Endothelial cell of hepatic sinusoid (primary cell): Measurements from ENCODE around the gene MTIF3.

ENCODE experiments used
- in situ Hi-C: cut with HindIII; loops from 2 replicates; pipeline ENCODE4 v1.10.0; 2017; ENCODE audit warnings: low sequenced_read_pairs

Gene MTIF3

DNA sequence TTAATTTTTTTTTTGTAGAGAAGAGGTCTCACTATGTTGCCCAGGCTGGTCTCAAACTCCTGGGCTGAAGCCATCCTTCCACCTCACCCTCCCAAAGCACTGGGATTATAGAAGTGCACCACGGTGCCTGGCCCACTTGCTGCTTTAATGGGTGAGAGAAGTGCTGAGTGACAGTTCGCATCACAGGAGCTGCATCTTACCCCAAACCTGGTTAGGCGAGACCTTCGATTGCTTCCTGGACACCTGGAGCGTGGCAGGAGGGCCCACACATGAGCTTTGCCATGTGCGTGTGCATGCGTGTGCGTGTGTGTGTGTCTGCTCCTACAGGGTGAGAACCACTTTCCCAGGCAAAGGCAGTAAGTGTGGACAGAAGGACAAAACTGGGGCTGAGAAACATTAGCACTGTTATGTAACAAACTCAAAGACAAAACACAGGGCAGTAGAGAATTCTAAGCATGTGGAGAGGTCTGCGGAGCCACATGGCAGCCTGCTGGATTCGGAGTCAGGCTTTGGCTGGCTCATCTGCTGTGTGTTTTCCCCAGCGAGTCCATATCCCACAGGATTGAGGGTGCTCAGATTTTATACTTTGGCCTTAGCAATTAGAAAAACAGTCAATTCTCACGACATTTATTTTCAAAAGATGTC, 11.7 kb upstream of the MTIF3 start:
- in situ Hi-C loops = no loop called here

GRCh38 chr13:27455331-27455855, 5.0 kb upstream of the MTIF3 start:
- in situ Hi-C loops = no loop called here

DNA sequence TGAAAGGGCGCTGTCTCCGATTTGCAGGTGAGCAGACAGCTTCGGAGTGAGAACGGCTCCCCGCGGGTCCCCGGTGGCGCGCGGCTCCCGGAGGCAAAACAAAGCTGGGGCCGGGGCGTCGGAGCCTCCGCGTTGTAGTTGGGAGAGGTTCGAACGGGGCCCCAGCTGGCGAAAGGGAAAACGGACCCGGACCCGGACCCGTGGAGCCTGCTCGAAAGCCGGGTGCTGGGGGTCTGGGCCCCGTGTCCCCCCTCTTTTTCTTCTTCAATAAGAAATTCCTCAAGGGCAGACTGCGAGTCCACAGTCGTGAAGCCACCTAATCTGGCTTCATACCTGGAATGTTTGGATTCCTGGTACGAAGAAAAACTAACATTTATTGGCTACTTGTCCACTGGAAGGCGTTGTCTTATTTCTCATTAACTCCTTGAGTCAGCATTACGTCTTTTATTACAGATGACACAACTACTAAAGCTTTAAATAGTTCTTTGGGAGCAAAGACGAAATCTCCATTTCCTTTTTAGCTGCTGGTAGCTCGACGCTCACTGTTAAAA, 632 bp upstream of the MTIF3 start:
- in situ Hi-C loops = no loop called here

- in situ Hi-C loops = no loop called here
Measured at GRCh38 chr13:27449081-27449603, 1.2 kb downstream of the MTIF3 start.

DNA sequence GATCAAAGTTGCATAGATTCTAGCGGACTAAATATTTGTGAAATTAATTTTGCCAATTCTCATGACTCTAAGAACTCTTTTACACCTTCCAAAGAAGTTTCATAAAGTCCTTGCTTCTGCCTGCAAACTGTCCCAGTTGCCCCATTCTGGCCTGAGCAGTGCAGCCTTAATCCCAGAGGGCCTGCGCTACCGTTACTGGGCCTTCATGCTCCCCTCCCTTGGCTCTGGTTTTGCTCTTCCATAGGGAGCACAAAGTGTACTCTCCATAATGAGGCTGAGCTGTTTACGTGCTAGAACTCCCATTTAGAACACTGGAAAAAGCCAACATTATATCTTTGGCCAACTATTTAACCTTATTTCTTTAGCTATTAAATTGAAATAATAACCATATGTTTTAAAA, 2.1 kb downstream of the MTIF3 start:
- in situ Hi-C loops = no loop called here

DNA sequence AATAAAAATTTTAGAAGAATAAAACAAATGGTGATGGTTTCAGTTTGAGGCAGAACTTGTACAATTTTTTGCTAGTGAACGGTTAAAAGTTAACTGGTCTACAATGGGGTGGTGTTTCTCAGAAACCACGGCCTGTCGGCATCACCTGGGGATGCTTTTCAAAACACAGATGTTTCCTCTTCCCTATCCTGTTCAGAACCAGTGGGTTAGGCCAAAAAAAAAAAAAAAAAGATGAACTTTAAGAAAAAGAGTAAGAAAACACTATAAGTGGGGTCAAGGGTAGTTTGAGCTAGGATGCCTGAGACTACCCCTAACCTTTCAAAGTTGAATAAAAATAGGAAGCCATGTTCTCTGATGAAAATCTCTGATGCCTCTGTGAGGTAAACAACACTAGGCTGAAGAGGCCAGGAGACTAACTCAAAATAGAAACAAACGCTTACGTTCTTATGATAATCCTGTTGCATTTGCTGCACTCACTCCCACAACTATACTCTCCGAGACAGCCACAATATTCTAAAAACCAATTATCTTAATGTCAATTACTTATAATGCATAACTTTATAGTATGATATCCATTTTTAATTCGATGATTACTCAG, 3.3 kb downstream of the MTIF3 start:
- in situ Hi-C loops = no loop called here

GRCh38 chr13:27442797-27443196, 7.6 kb downstream of the MTIF3 start:
- in situ Hi-C loops = no loop called here

DNA sequence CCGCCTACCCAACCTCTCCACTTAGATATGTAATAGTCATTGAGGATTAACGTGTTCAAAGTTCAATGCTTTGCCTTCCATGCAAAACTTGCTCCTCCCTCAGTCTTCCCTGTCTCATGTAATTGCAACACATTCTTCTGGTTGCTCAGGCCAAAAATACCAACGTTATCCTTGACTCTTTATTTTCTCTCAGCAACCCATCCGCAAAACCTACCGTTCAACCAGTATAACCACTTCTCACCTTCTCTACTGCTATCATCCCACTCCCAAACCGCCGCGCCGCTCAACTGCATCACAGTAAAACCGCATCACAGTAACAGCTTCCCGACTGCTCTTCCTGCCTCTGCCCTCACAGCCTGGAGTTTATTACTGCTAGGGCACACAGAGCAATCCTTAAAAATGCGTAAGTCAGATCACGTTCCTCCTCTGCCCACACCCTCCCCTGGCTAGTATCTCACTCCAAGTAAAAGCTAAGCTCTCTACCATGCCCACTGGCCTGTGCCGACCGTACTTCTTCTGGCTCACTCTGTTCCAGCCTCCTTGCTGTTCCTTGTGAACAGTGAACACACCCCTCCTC, 8.2 kb downstream of the MTIF3 start:
- in situ Hi-C loops = no loop called here

DNA sequence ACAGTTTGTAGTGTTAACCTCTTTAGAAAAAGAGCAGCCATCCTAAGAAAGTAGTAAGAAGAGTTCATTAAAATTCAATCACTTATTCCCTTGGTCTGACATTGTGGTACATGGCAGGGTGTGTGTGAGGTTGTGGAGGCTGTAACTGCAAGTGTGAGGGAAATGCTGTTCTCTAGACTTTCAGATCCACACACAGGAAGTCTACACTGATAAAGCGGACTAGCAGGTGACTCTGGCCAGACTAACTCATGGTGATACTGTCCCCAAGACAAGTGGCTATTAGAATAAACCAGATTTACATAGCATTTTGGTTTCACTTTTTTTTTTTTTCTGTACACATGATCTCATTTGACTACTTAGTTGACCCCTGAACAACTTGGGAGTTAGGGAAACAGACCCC, 10.0 kb downstream of the MTIF3 start:
- in situ Hi-C loops = no loop called here

DNA sequence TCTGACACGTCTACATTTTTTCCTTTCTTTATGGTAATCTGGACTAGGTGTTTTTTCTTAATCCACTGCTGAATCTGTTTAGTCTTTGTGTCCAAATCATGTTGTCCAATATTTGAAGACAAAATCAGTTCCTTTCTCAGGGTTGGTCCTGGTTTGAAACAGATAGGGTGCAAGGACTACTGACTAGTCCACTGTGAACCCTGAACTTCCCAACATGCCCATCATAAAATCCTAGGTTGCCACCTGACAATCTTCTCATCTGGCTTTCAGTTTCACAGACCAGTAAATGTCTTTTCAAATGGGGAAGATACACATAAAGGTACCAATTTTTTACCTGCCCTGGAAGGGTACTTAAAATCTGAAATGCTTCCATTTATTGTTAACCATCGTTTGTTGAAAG, 13.2 kb downstream of the MTIF3 start:
- in situ Hi-C loops = no loop called here

- in situ Hi-C loops = no loop called here
Measured at GRCh38 chr13:27432611-27433210, 17.7 kb downstream of the MTIF3 start.

DNA sequence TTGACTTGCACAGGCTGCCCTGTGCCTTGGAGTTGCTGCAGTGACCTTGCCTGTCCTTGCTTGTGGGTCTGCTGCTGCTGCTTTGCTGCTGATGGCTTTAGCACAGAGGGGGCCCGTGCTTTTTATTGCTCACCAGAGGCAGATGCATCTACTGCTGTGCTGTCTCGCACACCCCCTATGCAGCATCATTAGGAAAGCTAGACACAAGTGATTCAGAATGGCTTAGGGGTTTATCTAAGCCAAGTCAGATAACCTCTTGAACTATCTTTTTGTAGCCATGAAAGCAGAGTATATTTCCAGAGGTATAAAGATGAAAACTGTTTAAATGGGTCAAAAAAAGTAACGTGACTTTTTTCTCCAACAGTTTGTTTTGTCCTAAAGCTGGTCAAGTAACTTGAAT, 18.2 kb downstream of the MTIF3 start:
- in situ Hi-C loops = no loop called here

DNA sequence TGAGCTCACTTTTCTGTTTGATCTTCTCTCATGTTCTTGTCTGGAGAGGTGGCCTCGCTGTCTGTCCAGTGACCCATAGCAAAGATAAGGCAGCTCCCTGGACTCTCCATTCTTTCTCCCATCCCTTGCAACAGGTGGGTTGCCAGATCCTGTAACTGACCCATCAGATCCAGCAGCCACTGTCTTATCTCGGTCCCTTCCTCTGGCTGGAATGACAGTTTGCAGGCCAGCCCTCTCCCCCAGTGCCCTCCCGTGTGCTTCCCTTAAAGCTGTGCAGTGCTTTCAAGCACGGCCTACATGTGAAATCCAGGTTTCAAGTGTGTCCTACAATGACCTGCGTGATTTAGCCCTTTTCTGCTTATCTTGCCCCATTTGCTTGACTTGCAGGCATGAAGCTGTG, 22.2 kb downstream of the MTIF3 start:
- in situ Hi-C loops = no loop called here

DNA sequence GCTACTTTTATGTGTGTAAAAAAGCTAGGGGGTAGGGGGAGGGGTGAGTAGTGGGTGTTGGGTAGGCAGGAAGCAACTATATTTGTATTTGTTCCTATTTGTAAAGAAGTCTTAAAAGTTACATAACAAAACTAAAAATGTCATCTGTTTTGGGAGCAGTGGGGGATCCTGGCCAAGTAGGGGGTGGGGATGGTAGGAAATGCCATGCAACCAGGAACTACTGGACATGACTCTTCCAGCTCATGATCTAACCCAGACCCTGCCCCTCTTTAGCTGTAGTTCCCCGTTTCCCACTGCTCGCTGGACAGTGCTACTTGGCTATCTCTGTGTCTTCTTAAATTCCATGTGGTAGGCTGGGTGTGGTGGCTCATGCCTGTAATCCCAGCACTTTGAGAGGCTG, 22.7 kb downstream of the MTIF3 start:
- in situ Hi-C loops = no loop called here

- in situ Hi-C loops = no loop called here
Measured at GRCh38 chr13:27425918-27426630, 24.3 kb downstream of the MTIF3 start.

DNA sequence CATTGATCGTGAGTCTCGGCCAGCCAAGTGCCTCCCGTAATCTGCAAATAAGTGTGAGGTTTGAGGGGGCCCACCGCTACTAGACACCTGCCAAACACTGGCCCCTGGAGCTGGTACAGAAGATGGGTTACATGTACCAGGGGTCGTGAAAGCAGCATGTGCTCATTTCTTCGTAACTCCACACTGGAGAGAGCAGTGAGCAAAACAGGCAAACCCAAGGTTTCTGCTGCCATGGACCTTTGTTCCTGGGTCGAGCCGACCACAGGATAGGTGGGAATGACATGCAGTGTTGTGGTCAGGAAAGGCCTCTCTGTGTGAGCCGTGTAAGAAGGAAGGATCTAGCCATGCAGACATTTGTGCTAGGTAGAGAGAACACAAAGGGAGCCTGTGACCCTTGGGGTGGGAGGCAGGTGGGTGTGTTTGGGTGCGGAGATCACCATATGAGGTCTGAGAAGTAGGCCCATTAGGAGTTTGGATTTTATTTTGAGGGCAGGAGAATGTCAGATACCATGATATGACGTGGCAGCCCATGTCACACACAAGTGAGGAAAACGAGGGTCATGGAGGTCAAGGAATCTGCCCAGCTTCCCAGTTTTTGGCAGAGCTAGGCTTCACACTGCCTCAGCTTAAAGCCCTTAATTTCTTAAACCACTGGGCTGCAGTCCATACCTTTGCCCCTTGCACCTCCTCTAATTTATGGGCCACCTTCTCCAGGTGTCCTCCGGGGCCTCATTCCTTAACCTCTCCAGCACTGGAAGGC, 25.0 kb downstream of the MTIF3 start:
- in situ Hi-C loops = no loop called here

GRCh38 chr13:27424246-27425157, 25.9 kb downstream of the MTIF3 start, which contains the start of gene GTF3A:
Gene GTF3A, plus strand, starts transcription at chr13:27424619.
- in situ Hi-C loops = no loop called here

DNA sequence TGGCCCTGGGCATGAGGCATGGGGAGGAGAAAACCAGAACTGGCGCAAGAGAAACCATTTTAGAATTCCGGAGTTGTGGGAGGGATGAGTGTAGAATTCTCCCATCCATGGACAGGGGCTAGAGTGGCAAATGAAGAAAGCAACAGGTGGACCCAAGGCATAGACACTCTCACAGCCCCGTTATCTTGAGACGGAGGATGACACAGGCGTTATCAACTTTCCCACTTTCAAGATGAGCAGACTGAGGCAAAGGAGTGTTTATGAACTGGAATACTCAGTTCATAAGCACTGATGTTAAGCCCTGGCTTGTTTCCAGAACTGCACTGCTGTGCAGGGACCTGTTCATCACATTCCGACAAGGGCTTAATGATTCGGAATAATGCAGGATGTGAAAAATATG, 27.0 kb downstream of the MTIF3 start:
- in situ Hi-C loops = no loop called here
